GM18517 (cell line): Measurements from ENCODE around the gene PLAAT5.
"Not testable (repeated sequence)": the region's sequence is repeated elsewhere in the genome, so short reads cannot be mapped to it uniquely, and the experiment has no call there.

ENCODE experiments used
- ATAC-seq: cut with Tn5 transposase; IDR thresholded peaks from one replicate; pipeline ENCODE4 v1.9.1; 2021; ENCODE audit warnings: mild to moderate bottlenecking, moderate library complexity; ENCODE audit not compliant: unreplicated experiment

Gene PLAAT5

DNA sequence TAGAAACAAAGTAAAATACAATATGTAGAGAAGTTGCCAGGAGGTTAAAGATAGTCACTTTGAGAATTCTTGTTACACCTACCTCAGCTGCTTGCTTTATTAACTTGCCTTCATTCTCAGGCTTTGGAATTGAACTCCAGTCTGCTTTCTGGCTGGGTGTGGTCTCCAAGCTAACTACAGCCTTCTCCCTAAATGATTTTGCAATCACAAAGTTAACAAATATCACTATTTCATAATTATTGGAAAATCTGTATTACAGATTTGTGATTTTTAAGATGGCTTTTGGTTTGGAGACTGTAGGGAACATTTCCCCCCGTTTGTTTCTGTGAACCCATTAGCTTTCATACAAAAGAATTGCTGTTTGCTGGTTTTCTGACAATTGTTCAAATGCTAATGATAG lies 2.2 kb downstream of the PLAAT5 start:
- ATAC-seq: no peak

DNA sequence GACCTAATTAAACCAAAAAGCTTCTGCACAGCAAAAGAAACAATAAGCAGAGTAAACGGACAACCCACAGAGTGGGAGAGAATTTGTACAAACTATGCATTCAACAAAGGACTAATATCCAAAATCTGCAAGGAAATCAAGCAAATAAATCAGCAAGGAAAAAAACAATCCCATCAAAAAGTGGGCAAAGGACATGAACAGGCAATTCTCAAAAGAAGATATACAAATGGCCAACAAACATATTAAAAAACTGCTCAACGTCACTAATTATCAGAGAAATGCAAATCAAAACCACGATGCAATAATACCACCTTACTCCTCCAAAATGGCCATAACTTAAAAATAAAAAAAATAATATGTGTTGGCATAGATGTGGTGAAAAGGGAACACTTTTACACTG lies 5.2 kb downstream of the PLAAT5 start:
- no peak for ATAC-seq

DNA sequence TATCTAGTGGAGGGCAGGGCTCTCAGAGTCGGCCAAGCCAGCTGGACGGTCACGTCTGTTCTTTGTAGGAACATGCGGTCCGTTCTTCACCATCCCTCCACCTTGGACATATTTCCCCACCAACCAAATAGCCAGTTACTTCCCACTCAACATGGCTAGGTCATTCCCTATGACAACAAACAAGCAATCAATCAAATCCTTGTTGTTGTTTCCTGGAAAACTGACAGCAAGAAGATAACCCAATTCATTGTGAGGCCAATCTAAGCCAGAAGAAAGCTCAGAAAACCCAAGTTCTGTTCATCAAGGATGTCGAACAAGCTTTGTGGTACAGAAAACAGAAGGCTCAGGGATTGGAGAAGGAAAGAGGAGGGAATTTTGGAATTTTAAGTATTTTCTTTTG lies 10.9 kb downstream of the PLAAT5 start:
- ATAC-seq: no peak

DNA sequence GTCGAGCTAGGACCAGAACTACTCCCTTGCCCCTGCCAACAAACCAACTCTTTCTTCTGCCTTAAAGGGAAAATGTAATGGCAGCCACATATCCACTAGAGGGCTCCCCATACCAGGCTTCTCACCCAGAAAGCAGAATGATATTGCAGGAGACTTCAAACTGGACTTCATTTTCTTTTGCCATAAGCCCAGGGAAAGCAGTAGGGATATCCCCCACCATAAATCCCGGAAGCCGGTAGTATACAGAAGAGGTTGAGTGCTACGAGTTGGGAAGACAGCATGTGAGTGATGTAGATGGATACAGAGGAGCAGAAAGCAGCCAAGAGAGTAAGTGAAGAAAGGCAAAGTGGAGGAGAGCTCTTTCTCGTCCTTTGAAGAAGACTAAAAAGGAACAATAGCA lies 12.1 kb downstream of the PLAAT5 start:
- ATAC-seq: no peak

DNA sequence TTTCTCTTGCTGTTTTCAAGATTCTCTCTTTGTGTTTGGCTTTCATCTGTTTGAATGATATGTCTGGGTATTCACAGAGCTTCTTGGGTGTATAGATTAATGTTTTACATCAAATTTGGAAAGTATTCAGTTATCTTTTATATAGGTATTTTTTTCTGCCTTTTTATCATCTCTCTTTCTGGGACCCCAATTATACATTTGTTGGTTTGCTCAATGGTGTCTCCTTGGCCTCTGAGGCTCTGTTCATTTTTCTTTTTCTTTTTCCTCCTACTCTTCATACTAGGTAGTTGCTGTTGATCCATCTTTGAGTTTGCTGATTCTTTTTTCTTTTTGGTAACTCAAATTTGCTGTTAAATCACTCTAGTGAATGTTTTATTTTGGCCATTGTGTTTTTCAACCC lies 14.3 kb downstream of the PLAAT5 start:
- no peak for ATAC-seq

DNA sequence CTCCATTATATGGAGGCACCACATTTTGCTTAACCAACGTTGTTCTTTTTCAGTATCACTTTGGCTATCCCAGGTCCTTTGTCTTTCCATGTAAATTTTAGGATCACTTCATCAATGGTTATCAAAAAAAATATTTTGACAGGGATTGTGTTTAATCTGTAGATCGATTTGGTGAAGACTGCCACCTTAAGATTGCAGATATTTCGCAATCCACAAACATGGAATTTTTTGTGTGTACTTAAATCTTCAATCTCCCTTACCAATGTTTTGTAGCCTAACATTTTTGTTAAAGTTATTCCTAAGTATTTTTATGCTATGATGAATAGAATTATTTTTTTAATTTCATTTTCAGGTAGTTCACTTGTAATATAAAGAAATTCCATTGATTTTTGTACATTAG lies 18.6 kb downstream of the PLAAT5 start:
- ATAC-seq: no peak

DNA sequence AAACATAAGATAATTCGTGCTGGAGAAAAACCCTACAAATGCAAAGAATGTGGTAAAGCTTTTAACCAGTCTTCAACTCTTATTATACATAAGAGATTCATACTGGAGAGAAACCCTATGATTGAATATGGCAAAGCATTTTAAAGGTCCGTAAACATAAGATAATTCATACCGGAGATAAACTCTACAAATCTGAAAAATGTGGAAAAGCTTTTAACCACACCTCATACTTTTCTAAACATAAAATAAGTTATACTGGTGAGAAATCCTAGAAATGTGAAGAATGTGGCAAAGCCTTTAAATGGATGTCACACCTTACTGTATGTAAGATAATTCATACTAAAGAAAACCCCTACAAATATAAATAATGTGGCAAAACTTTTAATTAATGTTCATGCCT lies 20.7 kb downstream of the PLAAT5 start:
- ATAC-seq: no peak

DNA sequence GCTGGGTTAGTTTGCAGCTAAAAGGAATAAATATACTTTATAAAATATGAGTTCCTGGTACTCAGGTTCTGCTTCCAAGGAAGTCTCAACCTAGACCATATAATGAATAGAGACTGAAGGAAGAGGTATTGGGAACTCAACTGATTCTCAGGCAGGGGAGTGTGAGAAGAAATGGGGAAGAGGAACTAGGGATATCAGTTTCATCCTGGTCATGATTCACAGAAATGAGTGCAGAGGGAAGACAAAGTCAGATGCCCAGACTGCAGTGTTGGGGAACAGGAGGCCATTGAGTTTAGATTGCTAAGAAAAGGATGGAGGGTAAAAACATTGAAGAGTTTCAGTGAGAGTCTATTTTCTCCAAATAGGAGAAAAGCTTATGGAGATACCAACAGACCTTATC lies 28.8 kb downstream of the PLAAT5 start:
- ATAC-seq: no peak

DNA sequence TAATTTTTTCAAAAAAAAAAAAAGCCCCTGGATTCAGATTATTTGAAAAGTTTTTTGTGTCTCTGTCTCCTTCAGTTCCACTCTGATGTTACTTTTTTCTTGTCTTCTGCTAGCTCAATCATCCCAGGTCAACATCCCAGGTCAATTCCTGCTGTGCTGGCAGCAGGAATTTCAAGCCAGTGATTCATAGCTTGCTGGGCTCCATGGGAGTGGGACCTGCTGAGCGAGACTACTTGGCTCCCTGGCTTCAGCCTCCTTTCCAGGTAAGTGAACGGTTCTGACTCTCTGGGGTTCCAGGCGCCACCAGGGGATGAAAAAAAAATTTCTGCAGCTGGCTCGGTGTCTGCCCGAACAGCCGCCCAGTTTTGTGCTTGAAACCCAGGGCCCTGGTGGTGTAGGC lies 31.4 kb downstream of the PLAAT5 start:
- ATAC-seq: no peak

DNA sequence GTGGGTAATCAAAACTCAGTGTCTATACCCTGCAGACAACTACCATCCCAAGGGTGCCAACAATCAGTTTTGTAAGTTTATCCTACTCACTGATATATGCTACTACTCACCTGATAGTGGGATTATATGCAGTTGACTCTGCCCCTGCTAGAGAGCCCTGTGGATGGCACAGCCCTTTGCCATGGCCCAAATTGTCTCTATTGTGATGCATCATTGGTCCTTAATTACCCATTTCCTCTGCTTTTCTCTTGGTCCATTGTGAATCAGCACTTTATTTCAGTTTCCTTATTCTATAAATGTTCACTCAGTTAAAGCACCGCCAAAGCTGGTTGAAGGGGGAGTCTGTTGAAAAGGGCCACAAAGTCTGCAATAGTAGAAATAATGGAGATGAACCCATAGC lies 42.3 kb downstream of the PLAAT5 start:
- ATAC-seq: no peak

DNA sequence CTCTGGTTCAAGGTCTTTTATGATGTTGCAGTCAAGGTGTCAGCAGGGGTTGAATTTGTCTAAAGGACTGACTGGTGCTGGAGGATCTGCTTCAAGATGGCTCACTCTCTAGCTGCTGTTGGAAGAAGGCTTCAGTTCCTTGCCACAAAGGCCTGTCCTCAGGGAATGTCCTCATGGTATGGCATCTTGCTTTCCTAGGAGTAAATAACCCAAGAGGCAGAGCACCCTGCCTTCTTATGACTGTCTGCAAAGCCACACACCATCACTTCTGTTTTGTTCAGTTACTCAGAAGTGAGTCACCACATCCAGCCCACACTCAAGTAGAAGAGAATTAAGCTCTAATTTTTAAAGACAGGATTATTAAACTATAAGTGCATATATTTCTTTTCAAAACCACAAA lies 45.2 kb downstream of the PLAAT5 start:
- ATAC-seq: no peak

DNA sequence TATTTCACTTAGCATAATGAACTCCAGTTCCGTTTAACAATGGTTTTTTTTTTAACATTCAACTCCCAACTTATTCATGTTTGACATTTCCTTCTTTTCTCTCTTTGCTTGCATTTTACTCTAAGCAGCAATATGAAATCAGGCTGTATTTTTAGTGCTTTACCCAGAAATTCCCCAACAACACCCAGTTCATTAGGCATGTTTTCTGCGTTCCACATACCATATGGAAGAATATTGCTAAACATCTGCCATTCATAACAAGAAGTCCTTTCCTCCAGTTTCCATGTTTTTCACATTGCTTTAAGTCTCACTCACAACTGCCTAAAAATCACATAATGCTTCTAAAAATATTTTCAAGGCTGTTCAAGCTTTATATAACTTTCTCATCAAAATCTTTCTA lies 45.8 kb downstream of the PLAAT5 start:
- ATAC-seq: no peak

DNA sequence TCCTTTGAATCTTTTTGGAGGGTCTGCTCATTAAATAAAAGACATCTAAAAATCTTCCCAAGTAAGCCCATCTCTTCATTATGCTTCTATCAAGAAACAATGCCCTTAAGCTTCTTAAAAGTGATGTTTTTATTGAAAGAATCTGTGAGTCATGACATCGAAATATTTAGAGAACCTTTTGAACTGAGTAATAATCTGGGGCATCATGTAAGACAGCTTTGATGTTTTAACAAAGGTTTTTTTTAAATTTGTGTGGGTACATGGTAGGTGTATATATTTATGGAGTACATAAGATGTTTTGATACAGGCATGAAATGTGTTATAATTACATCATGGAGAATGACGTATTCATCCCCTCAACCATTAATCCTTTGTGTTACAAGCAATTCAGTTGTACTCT lies 46.8 kb downstream of the PLAAT5 start:
- no peak for ATAC-seq

DNA sequence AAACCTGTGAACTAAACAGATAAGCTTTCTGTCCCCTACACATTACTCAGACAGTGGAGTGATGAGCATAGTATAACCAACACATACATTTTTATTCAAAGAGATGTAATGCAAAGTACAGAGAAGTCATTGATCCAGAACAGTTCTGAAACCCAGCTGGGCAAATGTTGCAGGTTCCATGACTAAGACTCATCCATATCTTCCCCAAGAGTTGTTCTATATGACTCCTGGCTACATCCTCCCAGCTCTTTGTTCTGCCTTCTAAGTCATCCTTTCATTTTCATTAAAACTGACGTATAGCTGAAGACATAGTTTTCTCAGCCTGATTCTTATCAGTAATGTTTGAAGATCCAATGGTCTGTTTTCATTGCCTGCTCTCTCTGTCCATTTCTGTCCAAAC lies 47.3 kb downstream of the PLAAT5 start:
- no peak for ATAC-seq

DNA sequence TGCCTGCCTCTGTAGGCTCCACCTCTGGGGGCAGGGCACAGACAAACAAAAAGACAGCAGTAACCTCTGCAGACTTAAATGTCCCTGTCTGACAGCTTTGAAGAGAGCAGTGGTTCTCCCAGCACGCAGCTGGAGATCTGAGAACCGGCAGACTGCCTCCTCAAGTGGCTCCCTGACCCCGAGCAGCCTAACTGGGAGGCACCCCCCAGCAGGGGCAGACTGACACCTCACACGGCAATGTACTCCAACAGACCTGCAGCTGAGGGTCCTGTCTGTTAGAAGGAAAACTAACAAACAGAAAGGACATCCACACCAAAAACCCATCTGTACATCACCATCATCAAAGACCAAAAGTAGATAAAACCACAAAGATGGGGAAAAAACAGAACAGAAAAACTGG lies 55.1 kb downstream of the PLAAT5 start:
- not testable (repeated sequence) for ATAC-seq

DNA sequence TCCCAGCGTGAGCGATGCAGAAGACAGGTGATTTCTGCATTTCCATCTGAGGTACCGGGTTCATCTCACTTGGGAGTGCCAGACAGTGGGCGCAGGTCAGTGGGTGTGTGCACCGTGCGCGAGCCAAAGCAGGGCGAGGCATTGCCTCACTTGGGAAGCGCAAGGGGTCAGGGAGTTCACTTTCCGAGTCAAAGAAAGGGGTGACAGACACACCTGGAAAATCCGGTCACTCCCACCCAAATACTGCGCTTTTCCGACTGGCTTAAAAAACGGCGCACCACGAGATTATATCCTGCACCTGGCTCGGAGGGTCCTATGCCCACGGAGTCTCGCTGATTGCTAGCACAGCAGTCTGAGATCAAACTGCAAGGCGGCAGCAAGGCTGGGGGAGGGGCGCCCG lies 55.6 kb downstream of the PLAAT5 start:
- ATAC-seq: not testable (repeated sequence)

DNA sequence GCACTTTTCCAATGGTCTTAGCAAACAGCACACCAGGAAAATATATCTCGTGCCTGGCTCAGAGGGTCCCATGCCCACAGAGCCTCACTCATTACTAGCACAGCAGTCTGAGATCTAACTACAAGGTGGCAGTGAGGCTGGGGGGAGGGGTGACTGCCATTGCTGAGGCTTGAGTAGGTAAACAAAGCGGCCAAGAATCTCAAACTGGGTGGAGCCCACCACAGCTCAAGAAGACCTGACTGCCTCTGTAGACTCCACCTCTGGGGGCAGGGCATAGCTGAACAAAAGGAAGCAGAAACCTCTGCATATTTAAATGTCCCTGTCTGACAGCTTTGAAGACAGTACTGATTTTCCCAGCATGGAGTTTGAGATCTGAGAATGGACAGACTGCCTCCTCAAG lies 60.2 kb downstream of the PLAAT5 start:
- ATAC-seq: not testable (repeated sequence)

DNA sequence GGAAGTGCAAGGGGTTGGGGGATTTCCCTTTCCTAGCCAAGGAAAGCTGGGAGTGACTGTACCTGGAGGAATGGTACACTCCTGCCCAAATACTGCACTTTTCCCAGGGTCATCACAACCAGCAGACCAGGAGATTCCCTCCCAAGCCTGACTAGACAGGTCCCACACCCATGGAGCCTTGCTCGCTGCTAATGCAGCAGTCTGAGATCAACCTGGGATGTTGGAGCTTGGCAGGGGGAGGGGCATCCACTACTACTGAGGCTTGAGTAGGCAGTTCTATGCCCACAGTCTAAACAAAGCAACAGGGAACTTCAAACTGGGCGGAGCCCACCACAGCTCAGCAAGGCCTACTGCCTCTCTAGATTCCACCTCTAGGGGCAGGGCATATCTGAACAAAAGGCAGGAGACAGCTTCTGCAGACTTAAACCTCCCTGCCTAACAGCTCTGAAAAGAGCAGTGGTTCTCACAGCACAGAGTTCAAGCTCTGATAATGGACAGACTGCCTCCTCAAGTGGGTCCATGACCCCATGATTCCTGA lies 62.9 kb downstream of the PLAAT5 start:
- no peak for ATAC-seq

DNA sequence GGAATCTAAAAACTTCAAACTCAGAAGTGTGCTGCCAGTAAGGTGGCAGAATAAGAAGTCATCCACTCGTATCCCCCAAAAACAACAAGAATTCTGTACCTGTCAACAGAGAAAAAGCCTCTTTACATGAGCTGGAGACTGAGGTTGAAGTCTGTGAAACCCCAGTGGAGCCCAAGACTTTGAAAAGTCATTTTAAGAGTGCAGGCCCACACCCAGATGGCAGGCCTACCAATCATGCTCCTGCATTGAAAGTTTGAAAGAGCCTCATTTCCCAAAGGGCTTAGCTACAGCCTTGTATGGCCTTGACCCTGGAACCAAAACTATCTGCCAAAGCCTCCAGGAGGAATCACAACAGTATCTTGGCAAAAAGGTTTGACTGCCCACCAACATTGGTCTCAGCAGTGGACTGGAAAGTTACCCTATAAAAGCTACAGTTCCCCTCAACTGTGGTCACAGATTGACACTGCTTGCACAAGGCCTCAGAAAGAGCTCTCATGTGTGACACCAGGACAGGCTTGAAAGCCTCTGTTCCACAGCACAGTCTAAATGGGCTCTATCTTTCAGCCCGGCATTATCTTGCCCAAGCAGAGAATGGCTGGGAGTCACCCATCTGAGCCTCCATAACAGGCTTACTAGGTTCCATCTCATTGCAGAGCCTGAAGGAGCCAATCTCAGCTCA lies 73.7 kb downstream of the PLAAT5 start:
- ATAC-seq: no peak
